Liver (tissue), 9 donors: ENCODE results near the gene NUCKS1. TPM values are rescaled to one million over a fixed set of nuclear protein-coding genes. Genes with fewer than 3 reads are reported as not detected.

Source experiments
- DNase-seq: peaks from one replicate; pipeline ENCODE4 v3.0.0-alpha.2; 2017; ENCODE audit warnings: low spot score
- H3K27ac ChIP-seq, 2 donors: one replicate each; pipeline ENCODE4 v1.7.0; 2013; ENCODE audit warnings: inconsistent platforms in 2 of 2, low read length in 2 of 2, control low read depth in 1 of 2, low read depth in 1 of 2, mild to moderate bottlenecking in 1 of 2
- H3K27me3 ChIP-seq, 4 donors: one replicate each; pipeline versions ENCODE4 v1.6.1 to v1.7.0; 2013; ENCODE audit warnings: low read length in 3 of 4, inconsistent platforms in 1 of 4, mild to moderate bottlenecking in 1 of 4, moderate library complexity in 1 of 4; ENCODE audit not compliant: control insufficient read depth in 4 of 4, insufficient read depth in 4 of 4
- H3K36me3 ChIP-seq, 4 donors: one replicate each; pipeline versions ENCODE4 v1.6.1 to v1.7.0; 2013; ENCODE audit warnings: low read length in 3 of 4, mild to moderate bottlenecking in 3 of 4, low read depth in 1 of 4, moderate library complexity in 1 of 4; ENCODE audit not compliant: control insufficient read depth in 4 of 4, insufficient read depth in 3 of 4
- H3K4me1 ChIP-seq, 4 donors: one replicate each; pipeline versions ENCODE4 v1.6.1 to v1.7.0; 2013; ENCODE audit warnings: low read length in 3 of 4, mild to moderate bottlenecking in 3 of 4, moderate library complexity in 1 of 4; ENCODE audit not compliant: control insufficient read depth in 4 of 4, insufficient read depth in 4 of 4
- H3K4me3 ChIP-seq, 3 donors: one replicate each; pipeline versions ENCODE4 v1.6.1 to v1.7.0; 2013; ENCODE audit warnings: low read length in 3 of 3, control low read depth in 1 of 3, low read depth in 1 of 3, mild to moderate bottlenecking in 1 of 3
- H3K9ac ChIP-seq, 2 donors: one replicate each; pipeline ENCODE4 v1.7.0; 2013; ENCODE audit warnings: low read length in 2 of 2, mild to moderate bottlenecking in 2 of 2, moderate library complexity in 2 of 2, control low read depth in 1 of 2, low read depth in 1 of 2
- H3K9me3 ChIP-seq, 4 donors: one replicate each; pipeline versions ENCODE4 v1.6.1 to v1.7.0; 2013; ENCODE audit warnings: low read length in 3 of 4; ENCODE audit not compliant: control insufficient read depth in 4 of 4
- EGR1 ChIP-seq, 2 donors: IDR thresholded peaks; 2 replicates each; pipeline ENCODE4 v1.6.1; 2016 to 2018; ENCODE audit warnings: antibody characterized with exemption in 2 of 2, low read depth in 2 of 2
- FOXA1 ChIP-seq: IDR thresholded peaks from 2 replicates; pipeline ENCODE4 v1.6.1; 2016; ENCODE audit warnings: antibody characterized with exemption
- FOXA2 ChIP-seq: IDR thresholded peaks from 2 replicates; pipeline ENCODE4 v1.6.1; 2016; ENCODE audit warnings: antibody characterized with exemption
- GABPA ChIP-seq, 2 donors: IDR thresholded peaks in 1 of 2; conservative IDR thresholded peaks in 1 of 2; 2 replicates each; pipeline ENCODE4 v1.6.1; 2016; ENCODE audit warnings: antibody characterized with exemption in 2 of 2, mild to moderate bottlenecking in 1 of 2, moderate library complexity in 1 of 2
- HNF4A ChIP-seq, 2 donors: conservative IDR thresholded peaks; 2 replicates each; pipeline ENCODE4 v1.6.1; 2016; ENCODE audit warnings: antibody characterized with exemption in 2 of 2, mild to moderate bottlenecking in 2 of 2
- HNF4G ChIP-seq: IDR thresholded peaks from 2 replicates; pipeline ENCODE4 v1.6.1; 2016; ENCODE audit warnings: antibody characterized with exemption
- JUND ChIP-seq, 2 donors: IDR thresholded peaks; 2 replicates each; pipeline ENCODE4 v1.6.1; 2016; ENCODE audit warnings: antibody characterized with exemption in 2 of 2
- MAX ChIP-seq: IDR thresholded peaks from 2 replicates; pipeline ENCODE4 v1.6.1; 2016; ENCODE audit warnings: antibody characterized with exemption
- NR2F2 ChIP-seq: IDR thresholded peaks from 2 replicates; pipeline ENCODE4 v1.6.1; 2016; ENCODE audit warnings: antibody characterized with exemption
- RAD21 ChIP-seq, 2 donors: IDR thresholded peaks; 2 replicates each; pipeline ENCODE4 v1.6.1; 2016; ENCODE audit warnings: antibody characterized with exemption in 2 of 2, mild to moderate bottlenecking in 2 of 2
- REST ChIP-seq: IDR thresholded peaks from 2 replicates; pipeline ENCODE4 v1.6.1; 2016; ENCODE audit warnings: antibody characterized with exemption, mild to moderate bottlenecking
- RXRA ChIP-seq, 2 donors: IDR thresholded peaks; 2 replicates each; pipeline ENCODE4 v1.6.1; 2017 to 2018; ENCODE audit warnings: antibody characterized with exemption in 2 of 2, mild to moderate bottlenecking in 1 of 2
- SP1 ChIP-seq: IDR thresholded peaks from 2 replicates; pipeline ENCODE4 v1.6.1; 2018; ENCODE audit warnings: antibody characterized with exemption, mild to moderate bottlenecking
- TAF1 ChIP-seq: conservative IDR thresholded peaks from 2 replicates; pipeline ENCODE4 v1.6.1; 2016; ENCODE audit warnings: antibody characterized with exemption, mild to moderate bottlenecking
- YY1 ChIP-seq: IDR thresholded peaks from 2 replicates; pipeline ENCODE4 v1.6.1; 2016; ENCODE audit warnings: antibody characterized with exemption, mild to moderate bottlenecking
- WGBS: extraction: QIAGEN DNeasy Blood & Tissue Kit; methylation state at CpG from one replicate; pipeline ENCODE4 v1.1.7; 2013; 5-methylcytosine and 5-hydroxymethylcytosine counted together
- polyA plus RNA-seq, 2 donors: library from polyadenylated mRNA; stranded (reverse) in 1 of 2; unstranded in 1 of 2; fragments of 200-250 nt in 1 of 2; fragments of >200 nt in 1 of 2; fragmentation: Nextera tagmentation in 1 of 2; extraction: Ambion mirVana in 1 of 2; gene quantifications; one replicate each; pipeline versions ENCODE4 v1.2.1 to v1.2.3, GENCODE V29; 2013 to 2015
- total RNA-seq, 2 donors: library from RNA; depleted of rRNA; stranded (reverse); fragments of >200 nt; gene quantifications; one replicate each; pipeline ENCODE4 v1.2.3, GENCODE V29; 2014
- TF ChIP-seq, protein P1 (sequence below): IDR thresholded peaks from 2 replicates; pipeline ENCODE4 v1.6.1; 2016; ENCODE audit warnings: antibody characterized with exemption
- TF ChIP-seq, protein P2 (sequence below): IDR thresholded peaks from 2 replicates; pipeline ENCODE4 v1.6.1; 2016; ENCODE audit warnings: antibody characterized with exemption
- TF ChIP-seq, protein P3 (sequence below): fragments of 150-350 bp; IDR thresholded peaks from 2 replicates; pipeline ENCODE4 v1.5.1; 2017; ENCODE audit warnings: improper control_type of control experiment, low read depth, low read length; ENCODE audit not compliant: missing input control
- donor health status: healthy.
- donor health status: healthy.
- donor health status: healthy.
- donor health status: healthy.
- donor health status: healthy.

Gene NUCKS1
- total and polyA plus RNA-seq, 4 donors, result 27.0 to 86.1 (median 42.6) TPM

DNA sequence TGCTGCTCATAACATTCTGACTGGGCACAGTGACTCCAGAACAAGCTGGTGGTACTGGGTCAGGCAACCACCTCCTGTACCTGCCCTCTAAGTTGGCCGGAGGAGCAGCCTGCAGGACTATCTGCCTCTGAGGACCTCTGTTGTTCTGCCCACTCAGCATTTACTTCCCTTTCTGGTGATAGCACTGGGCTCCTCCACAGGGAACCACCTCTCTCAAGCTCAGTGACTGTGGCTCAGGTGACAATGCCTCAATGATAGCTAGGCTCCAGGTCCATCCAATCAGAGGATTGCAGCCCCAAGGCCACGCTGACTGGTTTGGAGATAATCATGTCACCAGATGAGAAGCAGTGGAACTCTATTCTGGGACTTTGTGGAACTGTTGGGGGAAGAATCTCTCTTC is 47.2 kb upstream of the NUCKS1 start:
- TF ChIP-seq TAF1, result no peak
- no peak for TF ChIP-seq SP1
- TF ChIP-seq FOXA1, result no peak
- no peak for TF ChIP-seq NR2F2
- TF ChIP-seq, protein P1, sequence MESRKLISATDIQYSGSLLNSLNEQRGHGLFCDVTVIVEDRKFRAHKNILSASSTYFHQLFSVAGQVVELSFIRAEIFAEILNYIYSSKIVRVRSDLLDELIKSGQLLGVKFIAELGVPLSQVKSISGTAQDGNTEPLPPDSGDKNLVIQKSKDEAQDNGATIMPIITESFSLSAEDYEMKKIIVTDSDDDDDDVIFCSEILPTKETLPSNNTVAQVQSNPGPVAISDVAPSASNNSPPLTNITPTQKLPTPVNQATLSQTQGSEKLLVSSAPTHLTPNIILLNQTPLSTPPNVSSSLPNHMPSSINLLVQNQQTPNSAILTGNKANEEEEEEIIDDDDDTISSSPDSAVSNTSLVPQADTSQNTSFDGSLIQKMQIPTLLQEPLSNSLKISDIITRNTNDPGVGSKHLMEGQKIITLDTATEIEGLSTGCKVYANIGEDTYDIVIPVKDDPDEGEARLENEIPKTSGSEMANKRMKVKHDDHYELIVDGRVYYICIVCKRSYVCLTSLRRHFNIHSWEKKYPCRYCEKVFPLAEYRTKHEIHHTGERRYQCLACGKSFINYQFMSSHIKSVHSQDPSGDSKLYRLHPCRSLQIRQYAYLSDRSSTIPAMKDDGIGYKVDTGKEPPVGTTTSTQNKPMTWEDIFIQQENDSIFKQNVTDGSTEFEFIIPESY, result no peak
- no peak for TF ChIP-seq FOXA2
- no peak for TF ChIP-seq REST
- no peak for TF ChIP-seq HNF4A (conservative IDR thresholded peaks at IDR 0.05)
- TF ChIP-seq RAD21 (IDR thresholded peaks at IDR 0.05), result no peak
- TF ChIP-seq, protein P2, sequence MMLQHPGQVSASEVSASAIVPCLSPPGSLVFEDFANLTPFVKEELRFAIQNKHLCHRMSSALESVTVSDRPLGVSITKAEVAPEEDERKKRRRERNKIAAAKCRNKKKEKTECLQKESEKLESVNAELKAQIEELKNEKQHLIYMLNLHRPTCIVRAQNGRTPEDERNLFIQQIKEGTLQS, result no peak
- TF ChIP-seq, protein P3, sequence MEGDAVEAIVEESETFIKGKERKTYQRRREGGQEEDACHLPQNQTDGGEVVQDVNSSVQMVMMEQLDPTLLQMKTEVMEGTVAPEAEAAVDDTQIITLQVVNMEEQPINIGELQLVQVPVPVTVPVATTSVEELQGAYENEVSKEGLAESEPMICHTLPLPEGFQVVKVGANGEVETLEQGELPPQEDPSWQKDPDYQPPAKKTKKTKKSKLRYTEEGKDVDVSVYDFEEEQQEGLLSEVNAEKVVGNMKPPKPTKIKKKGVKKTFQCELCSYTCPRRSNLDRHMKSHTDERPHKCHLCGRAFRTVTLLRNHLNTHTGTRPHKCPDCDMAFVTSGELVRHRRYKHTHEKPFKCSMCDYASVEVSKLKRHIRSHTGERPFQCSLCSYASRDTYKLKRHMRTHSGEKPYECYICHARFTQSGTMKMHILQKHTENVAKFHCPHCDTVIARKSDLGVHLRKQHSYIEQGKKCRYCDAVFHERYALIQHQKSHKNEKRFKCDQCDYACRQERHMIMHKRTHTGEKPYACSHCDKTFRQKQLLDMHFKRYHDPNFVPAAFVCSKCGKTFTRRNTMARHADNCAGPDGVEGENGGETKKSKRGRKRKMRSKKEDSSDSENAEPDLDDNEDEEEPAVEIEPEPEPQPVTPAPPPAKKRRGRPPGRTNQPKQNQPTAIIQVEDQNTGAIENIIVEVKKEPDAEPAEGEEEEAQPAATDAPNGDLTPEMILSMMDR, result no peak
- TF ChIP-seq HNF4G, result no peak
- TF ChIP-seq YY1, result no peak
- no peak for TF ChIP-seq EGR1 (IDR thresholded peaks at IDR 0.05; ENCODE audit: low read depth in 2 of 2)
- no peak for TF ChIP-seq JUND (IDR thresholded peaks at IDR 0.05)
- no peak for TF ChIP-seq RXRA (IDR thresholded peaks at IDR 0.05)
- no peak for TF ChIP-seq MAX
- no peak for TF ChIP-seq GABPA (IDR thresholded peaks at IDR 0.05 in 1 of 2, conservative IDR thresholded peaks at IDR 0.05 in 1 of 2)
- H3K27ac ChIP-seq, result no peak overlapping the region
- H3K4me3 ChIP-seq, result no peak overlapping the region
- H3K9ac ChIP-seq, result no peak overlapping the region
- H3K36me3 ChIP-seq, result peaks cover 0 to 25% (median 7%) of the 10 kb centered on the region in 4 donors
- H3K27me3 ChIP-seq, result no peaks in the 10 kb centered on the region
- H3K9me3 ChIP-seq, result no peaks in the 10 kb centered on the region
- DNase-seq, result no peak
- 95% methylated on average over 2 of the region's 2 CpGs for WGBS
- no peaks in the 10 kb centered on the region for H3K4me1 ChIP-seq
